Liver (tissue), 9 donors: ENCODE data around the gene SMPD3. TPM values are rescaled to one million over a fixed set of nuclear protein-coding genes. Genes with fewer than 3 reads are reported as not detected.
A peak's percentile ranks its signal among the peaks of the same experiment; 100 is the strongest.

ENCODE experiments used
- DNase-seq: peaks from one replicate; pipeline ENCODE4 v3.0.0-alpha.2; 2017; ENCODE audit warnings: low spot score
- H3K27ac ChIP-seq, 2 donors: one replicate each; pipeline ENCODE4 v1.7.0; 2013; ENCODE audit warnings: inconsistent platforms in 2 of 2, low read length in 2 of 2, control low read depth in 1 of 2, low read depth in 1 of 2, mild to moderate bottlenecking in 1 of 2
- H3K27me3 ChIP-seq, 4 donors: one replicate each; pipeline versions ENCODE4 v1.6.1 to v1.7.0; 2013; ENCODE audit warnings: low read length in 3 of 4, inconsistent platforms in 1 of 4, mild to moderate bottlenecking in 1 of 4, moderate library complexity in 1 of 4; ENCODE audit not compliant: control insufficient read depth in 4 of 4, insufficient read depth in 4 of 4
- H3K36me3 ChIP-seq, 4 donors: one replicate each; pipeline versions ENCODE4 v1.6.1 to v1.7.0; 2013; ENCODE audit warnings: low read length in 3 of 4, mild to moderate bottlenecking in 3 of 4, low read depth in 1 of 4, moderate library complexity in 1 of 4; ENCODE audit not compliant: control insufficient read depth in 4 of 4, insufficient read depth in 3 of 4
- H3K4me1 ChIP-seq, 4 donors: one replicate each; pipeline versions ENCODE4 v1.6.1 to v1.7.0; 2013; ENCODE audit warnings: low read length in 3 of 4, mild to moderate bottlenecking in 3 of 4, moderate library complexity in 1 of 4; ENCODE audit not compliant: control insufficient read depth in 4 of 4, insufficient read depth in 4 of 4
- H3K4me3 ChIP-seq, 3 donors: one replicate each; pipeline versions ENCODE4 v1.6.1 to v1.7.0; 2013; ENCODE audit warnings: low read length in 3 of 3, control low read depth in 1 of 3, low read depth in 1 of 3, mild to moderate bottlenecking in 1 of 3
- H3K9ac ChIP-seq, 2 donors: one replicate each; pipeline ENCODE4 v1.7.0; 2013; ENCODE audit warnings: low read length in 2 of 2, mild to moderate bottlenecking in 2 of 2, moderate library complexity in 2 of 2, control low read depth in 1 of 2, low read depth in 1 of 2
- H3K9me3 ChIP-seq, 4 donors: one replicate each; pipeline versions ENCODE4 v1.6.1 to v1.7.0; 2013; ENCODE audit warnings: low read length in 3 of 4; ENCODE audit not compliant: control insufficient read depth in 4 of 4
- EGR1 ChIP-seq, 2 donors: IDR thresholded peaks; 2 replicates each; pipeline ENCODE4 v1.6.1; 2016 to 2018; ENCODE audit warnings: antibody characterized with exemption in 2 of 2, low read depth in 2 of 2
- FOXA1 ChIP-seq: IDR thresholded peaks from 2 replicates; pipeline ENCODE4 v1.6.1; 2016; ENCODE audit warnings: antibody characterized with exemption
- FOXA2 ChIP-seq: IDR thresholded peaks from 2 replicates; pipeline ENCODE4 v1.6.1; 2016; ENCODE audit warnings: antibody characterized with exemption
- GABPA ChIP-seq, 2 donors: IDR thresholded peaks in 1 of 2; conservative IDR thresholded peaks in 1 of 2; 2 replicates each; pipeline ENCODE4 v1.6.1; 2016; ENCODE audit warnings: antibody characterized with exemption in 2 of 2, mild to moderate bottlenecking in 1 of 2, moderate library complexity in 1 of 2
- HNF4A ChIP-seq, 2 donors: conservative IDR thresholded peaks; 2 replicates each; pipeline ENCODE4 v1.6.1; 2016; ENCODE audit warnings: antibody characterized with exemption in 2 of 2, mild to moderate bottlenecking in 2 of 2
- HNF4G ChIP-seq: IDR thresholded peaks from 2 replicates; pipeline ENCODE4 v1.6.1; 2016; ENCODE audit warnings: antibody characterized with exemption
- JUND ChIP-seq, 2 donors: IDR thresholded peaks; 2 replicates each; pipeline ENCODE4 v1.6.1; 2016; ENCODE audit warnings: antibody characterized with exemption in 2 of 2
- MAX ChIP-seq: IDR thresholded peaks from 2 replicates; pipeline ENCODE4 v1.6.1; 2016; ENCODE audit warnings: antibody characterized with exemption
- NR2F2 ChIP-seq: IDR thresholded peaks from 2 replicates; pipeline ENCODE4 v1.6.1; 2016; ENCODE audit warnings: antibody characterized with exemption
- RAD21 ChIP-seq, 2 donors: IDR thresholded peaks; 2 replicates each; pipeline ENCODE4 v1.6.1; 2016; ENCODE audit warnings: antibody characterized with exemption in 2 of 2, mild to moderate bottlenecking in 2 of 2
- REST ChIP-seq: IDR thresholded peaks from 2 replicates; pipeline ENCODE4 v1.6.1; 2016; ENCODE audit warnings: antibody characterized with exemption, mild to moderate bottlenecking
- RXRA ChIP-seq, 2 donors: IDR thresholded peaks; 2 replicates each; pipeline ENCODE4 v1.6.1; 2017 to 2018; ENCODE audit warnings: antibody characterized with exemption in 2 of 2, mild to moderate bottlenecking in 1 of 2
- SP1 ChIP-seq: IDR thresholded peaks from 2 replicates; pipeline ENCODE4 v1.6.1; 2018; ENCODE audit warnings: antibody characterized with exemption, mild to moderate bottlenecking
- TAF1 ChIP-seq: conservative IDR thresholded peaks from 2 replicates; pipeline ENCODE4 v1.6.1; 2016; ENCODE audit warnings: antibody characterized with exemption, mild to moderate bottlenecking
- YY1 ChIP-seq: IDR thresholded peaks from 2 replicates; pipeline ENCODE4 v1.6.1; 2016; ENCODE audit warnings: antibody characterized with exemption, mild to moderate bottlenecking
- WGBS: extraction: QIAGEN DNeasy Blood & Tissue Kit; methylation state at CpG from one replicate; pipeline ENCODE4 v1.1.7; 2013; 5-methylcytosine and 5-hydroxymethylcytosine counted together
- polyA plus RNA-seq, 2 donors: library from polyadenylated mRNA; stranded (reverse) in 1 of 2; unstranded in 1 of 2; fragments of 200-250 nt in 1 of 2; fragments of >200 nt in 1 of 2; fragmentation: Nextera tagmentation in 1 of 2; extraction: Ambion mirVana in 1 of 2; gene quantifications; one replicate each; pipeline versions ENCODE4 v1.2.1 to v1.2.3, GENCODE V29; 2013 to 2015
- total RNA-seq, 2 donors: library from RNA; depleted of rRNA; stranded (reverse); fragments of >200 nt; gene quantifications; one replicate each; pipeline ENCODE4 v1.2.3, GENCODE V29; 2014
- TF ChIP-seq, protein P1 (sequence below): IDR thresholded peaks from 2 replicates; pipeline ENCODE4 v1.6.1; 2016; ENCODE audit warnings: antibody characterized with exemption
- TF ChIP-seq, protein P2 (sequence below): fragments of 150-350 bp; IDR thresholded peaks from 2 replicates; pipeline ENCODE4 v1.5.1; 2017; ENCODE audit warnings: improper control_type of control experiment, low read depth, low read length; ENCODE audit not compliant: missing input control
- TF ChIP-seq, protein P3 (sequence below): IDR thresholded peaks from 2 replicates; pipeline ENCODE4 v1.6.1; 2016; ENCODE audit warnings: antibody characterized with exemption
- donor health status: healthy.
- donor health status: healthy.
- donor health status: healthy.
- donor health status: healthy.
- donor health status: healthy.

SMPD3 gene
- total and polyA plus RNA-seq, 4 donors, result 0.33 to 10.6 (median 2.7) TPM

GRCh38 chr16:68408428-68408827 lies 39.9 kb downstream of the SMPD3 start (continued):
- peak; percentile 57 for TF ChIP-seq REST
- TF ChIP-seq FOXA2, result no peak
- peak; percentile 38 for TF ChIP-seq YY1
- TF ChIP-seq, protein P1, sequence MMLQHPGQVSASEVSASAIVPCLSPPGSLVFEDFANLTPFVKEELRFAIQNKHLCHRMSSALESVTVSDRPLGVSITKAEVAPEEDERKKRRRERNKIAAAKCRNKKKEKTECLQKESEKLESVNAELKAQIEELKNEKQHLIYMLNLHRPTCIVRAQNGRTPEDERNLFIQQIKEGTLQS, result no peak
- peak; percentile 34 for TF ChIP-seq HNF4G
- TF ChIP-seq FOXA1, result no peak

GRCh38 chr16:68406458-68407152 lies 41.7 kb downstream of the SMPD3 start:
- 41% methylated on average over 17 of the region's 17 CpGs for WGBS
- no peaks in the 10 kb centered on the region for H3K36me3 ChIP-seq

More at GRCh38 chr16:68406458-68407152, 41.7 kb downstream of the SMPD3 start:
- Histone ChIP-seq H3K27ac (no peak overlapping the region), H3K4me1 (peaks cover 14 to 23% (median 18%) of the 10 kb centered on the region in 4 donors), H3K9me3 (no peaks in the 10 kb centered on the region), H3K4me3 (no peak overlapping the region), H3K9ac (no peak overlapping the region), H3K27me3 (no peaks in the 10 kb centered on the region)
- TF ChIP-seq GABPA (IDR thresholded peaks at IDR 0.05 in 1 of 2, conservative IDR thresholded peaks at IDR 0.05 in 1 of 2) (no peak), RXRA (IDR thresholded peaks at IDR 0.05) (no peak), EGR1 (IDR thresholded peaks at IDR 0.05; ENCODE audit: low read depth in 2 of 2) (no peak), SP1 (no peak), FOXA1 (no peak), JUND (IDR thresholded peaks at IDR 0.05) (no peak), HNF4A (conservative IDR thresholded peaks at IDR 0.05) (no peak), HNF4G (no peak), FOXA2 (no peak), YY1 (no peak), NR2F2 (no peak), REST (no peak), RAD21 (IDR thresholded peaks at IDR 0.05) (no peak), TAF1 (no peak), MAX (no peak)
- TF ChIP-seq, protein P1, result no peak
- TF ChIP-seq, protein P2, sequence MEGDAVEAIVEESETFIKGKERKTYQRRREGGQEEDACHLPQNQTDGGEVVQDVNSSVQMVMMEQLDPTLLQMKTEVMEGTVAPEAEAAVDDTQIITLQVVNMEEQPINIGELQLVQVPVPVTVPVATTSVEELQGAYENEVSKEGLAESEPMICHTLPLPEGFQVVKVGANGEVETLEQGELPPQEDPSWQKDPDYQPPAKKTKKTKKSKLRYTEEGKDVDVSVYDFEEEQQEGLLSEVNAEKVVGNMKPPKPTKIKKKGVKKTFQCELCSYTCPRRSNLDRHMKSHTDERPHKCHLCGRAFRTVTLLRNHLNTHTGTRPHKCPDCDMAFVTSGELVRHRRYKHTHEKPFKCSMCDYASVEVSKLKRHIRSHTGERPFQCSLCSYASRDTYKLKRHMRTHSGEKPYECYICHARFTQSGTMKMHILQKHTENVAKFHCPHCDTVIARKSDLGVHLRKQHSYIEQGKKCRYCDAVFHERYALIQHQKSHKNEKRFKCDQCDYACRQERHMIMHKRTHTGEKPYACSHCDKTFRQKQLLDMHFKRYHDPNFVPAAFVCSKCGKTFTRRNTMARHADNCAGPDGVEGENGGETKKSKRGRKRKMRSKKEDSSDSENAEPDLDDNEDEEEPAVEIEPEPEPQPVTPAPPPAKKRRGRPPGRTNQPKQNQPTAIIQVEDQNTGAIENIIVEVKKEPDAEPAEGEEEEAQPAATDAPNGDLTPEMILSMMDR, result no peak
- TF ChIP-seq, protein P3, sequence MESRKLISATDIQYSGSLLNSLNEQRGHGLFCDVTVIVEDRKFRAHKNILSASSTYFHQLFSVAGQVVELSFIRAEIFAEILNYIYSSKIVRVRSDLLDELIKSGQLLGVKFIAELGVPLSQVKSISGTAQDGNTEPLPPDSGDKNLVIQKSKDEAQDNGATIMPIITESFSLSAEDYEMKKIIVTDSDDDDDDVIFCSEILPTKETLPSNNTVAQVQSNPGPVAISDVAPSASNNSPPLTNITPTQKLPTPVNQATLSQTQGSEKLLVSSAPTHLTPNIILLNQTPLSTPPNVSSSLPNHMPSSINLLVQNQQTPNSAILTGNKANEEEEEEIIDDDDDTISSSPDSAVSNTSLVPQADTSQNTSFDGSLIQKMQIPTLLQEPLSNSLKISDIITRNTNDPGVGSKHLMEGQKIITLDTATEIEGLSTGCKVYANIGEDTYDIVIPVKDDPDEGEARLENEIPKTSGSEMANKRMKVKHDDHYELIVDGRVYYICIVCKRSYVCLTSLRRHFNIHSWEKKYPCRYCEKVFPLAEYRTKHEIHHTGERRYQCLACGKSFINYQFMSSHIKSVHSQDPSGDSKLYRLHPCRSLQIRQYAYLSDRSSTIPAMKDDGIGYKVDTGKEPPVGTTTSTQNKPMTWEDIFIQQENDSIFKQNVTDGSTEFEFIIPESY, result no peak
- DNase-seq, result no peak
